NCI-H82 treated with DMSO at 0.1 percent for 48 hours (cell line): ENCODE results near the gene SHISA2.

Experiments
- DNase-seq: peaks from one replicate; lab custom pipeline; 2025; ENCODE audit not compliant: unreplicated experiment; lab: John Stamatoyannopoulos, UW

Gene SHISA2

GRCh38 chr13:26019881-26020870 lies 31.6 kb downstream of the SHISA2 start:
- no peak for DNase-seq

DNA sequence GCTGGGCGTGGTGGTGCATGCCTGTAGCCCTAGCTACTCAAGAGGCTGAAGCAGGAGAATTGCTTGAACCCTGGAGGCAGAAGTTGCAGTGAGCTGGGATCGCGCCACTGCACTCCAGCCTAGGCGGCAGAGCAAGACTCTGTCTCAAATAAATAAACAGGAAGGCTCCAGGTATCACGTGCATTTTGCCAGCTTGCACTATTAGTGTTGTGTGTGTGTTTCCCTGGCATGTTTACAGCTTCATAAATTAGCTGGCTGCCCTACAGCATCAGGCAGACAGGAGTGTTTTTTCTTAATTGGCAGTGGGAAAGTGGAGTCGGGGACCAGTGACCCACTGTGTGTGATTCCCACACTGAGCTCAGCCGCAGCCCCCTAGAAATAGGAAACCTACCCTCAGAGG lies 32.6 kb downstream of the SHISA2 start:
- no peak for DNase-seq

- DNase-seq, result no peak
Measured at GRCh38 chr13:26017932-26018665, 33.7 kb downstream of the SHISA2 start.

DNA sequence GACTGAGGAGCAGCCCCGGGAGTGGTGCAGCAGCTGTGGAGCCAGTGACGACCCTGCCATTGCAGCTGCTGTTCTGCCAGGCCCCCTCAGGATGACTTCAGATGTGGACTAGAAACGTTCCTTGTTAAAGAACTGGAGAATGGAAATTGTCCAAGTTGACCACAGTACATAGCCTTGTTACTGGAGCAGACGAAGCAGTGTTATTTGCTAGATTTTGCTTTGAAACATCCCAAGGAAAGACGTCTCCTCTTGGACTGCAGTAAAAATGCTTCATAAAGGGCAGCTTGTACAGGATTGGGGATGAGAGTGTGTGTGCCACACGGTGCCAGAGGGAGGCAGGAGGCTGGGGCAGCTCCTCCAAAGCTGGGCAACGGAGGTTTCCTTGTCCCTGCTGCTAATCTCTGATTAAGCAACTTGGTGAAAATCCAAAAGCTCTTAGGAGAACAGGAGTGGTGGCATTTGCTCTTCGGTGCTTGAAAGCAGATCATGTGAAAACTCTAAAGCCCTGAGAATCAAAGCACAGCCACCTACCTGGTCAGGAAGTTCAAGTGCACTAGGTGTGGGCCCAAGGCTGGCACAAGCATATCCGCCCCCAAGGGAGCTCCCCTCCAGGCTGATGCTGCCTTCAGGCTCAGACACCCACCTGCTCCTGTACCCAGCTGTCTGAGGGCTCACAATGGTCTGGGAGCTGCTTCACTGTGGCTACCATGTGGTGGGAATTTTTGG lies 34.5 kb downstream of the SHISA2 start:
- no peak for DNase-seq

- DNase-seq, result no peak
Measured at GRCh38 chr13:26016189-26016588, 35.6 kb downstream of the SHISA2 start.

DNA sequence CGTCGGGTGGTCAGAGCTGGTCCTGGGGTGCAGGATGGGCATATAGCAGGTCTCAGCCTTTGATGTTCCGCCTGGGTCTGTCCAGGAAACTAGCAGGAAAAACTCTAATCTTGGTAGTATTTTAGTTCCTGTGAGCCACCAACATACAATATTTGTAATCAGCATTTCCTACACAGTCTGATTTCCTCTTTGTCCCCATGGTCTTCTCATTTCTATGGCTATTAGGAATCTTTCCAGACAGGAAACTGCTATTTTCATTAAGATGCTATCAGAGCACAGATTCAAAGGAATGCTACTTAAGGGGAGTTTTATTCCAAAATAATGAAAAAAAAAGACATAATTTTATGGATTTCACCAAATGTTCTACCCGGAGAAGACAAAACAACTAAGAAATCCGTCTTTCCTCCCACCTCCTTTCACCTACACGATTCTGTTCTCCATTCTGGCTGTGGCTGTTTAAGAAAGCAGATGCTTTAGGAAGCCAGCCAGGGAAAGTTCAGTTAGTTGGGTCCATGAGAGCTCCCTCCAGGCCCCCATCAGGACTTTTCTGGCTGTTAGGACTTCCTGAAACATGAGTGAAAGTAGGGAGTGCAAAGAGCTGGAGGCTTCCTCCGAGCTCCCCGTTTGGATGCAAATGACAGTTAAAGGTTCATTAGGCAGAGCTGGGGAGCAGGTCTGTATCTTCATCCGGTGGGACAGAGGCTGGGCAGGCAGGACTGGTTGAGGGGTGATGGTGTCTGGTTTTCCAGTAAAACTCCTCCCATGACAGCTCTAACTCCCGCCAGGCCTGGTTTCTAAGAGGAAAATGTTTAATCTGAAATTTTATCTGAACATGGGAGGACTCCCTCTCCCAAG lies 36.3 kb downstream of the SHISA2 start:
- no peak for DNase-seq

DNA sequence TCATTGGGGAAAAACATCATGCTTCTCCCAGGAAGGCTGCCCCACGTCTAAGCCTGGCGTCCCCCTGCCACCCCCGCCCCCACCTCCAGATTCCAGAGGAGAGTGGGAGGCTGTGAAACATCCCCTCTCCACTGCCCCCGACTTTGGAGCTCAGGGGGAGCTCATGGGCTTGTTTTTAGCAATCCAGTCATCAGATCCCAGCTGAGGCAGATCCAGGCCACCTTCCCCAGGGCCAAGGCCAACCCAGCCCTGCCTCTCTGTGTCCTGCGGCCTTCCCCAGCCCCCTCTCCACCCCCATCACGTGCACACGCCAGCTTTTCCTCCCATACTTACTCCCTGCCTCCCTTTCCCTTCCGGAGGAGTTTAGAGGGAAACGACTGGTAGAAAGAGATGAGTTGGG lies 38.8 kb downstream of the SHISA2 start:
- no peak for DNase-seq

- DNase-seq, result no peak
Measured at GRCh38 chr13:26011996-26012821, 39.6 kb downstream of the SHISA2 start.

DNA sequence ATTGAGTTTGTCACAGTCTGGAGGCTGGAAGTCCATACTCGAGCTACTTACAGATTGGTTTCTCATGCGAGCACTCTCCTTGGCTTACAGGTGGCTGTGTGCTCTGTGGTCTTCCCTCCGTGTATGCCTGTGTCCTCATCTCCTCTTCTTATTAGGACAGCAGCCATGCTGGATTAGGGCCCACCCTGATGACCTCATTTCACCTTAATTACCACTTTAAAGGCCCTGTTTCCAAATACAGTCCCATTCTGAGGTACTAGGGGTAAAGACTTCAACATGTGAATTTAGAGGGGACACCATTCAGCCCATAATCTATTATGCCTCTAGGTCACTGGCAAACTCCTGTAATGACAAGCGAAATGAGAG lies 40.6 kb downstream of the SHISA2 start:
- DNase-seq, result no peak

DNA sequence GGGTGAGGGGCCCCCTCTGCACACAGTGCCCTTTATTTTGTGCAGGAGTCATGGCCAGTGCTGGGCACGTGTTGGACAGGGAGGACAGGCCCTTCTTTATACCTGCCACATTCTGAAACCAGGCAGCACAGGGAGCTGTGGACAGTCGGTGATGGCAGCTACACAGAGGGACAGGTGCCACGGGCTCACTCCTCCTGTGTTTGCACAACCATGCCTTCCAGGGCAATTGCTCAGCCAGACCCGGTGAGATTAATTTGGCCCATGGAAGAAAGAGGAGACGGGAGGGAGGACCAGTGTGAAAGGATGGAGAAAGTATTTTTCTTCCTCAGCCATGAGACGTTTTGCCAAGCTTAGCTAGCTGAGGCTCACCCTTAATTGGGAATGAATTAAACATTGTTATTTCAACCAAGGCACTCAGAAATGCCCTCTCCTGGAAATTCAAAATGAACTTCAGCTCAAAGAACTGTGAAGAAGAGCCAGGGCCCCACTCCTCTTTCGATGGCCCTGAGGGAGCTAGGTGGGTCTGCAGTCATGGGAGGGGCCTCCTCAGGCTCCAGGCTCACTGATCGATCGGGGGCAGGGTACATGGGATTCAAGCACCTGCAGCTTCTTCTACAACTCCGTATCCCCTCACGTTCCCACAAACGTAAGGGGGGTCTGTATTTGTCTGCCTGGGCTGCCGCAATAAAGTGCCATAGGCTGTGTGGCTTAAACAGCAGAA lies 41.2 kb downstream of the SHISA2 start:
- DNase-seq, result no peak

DNA sequence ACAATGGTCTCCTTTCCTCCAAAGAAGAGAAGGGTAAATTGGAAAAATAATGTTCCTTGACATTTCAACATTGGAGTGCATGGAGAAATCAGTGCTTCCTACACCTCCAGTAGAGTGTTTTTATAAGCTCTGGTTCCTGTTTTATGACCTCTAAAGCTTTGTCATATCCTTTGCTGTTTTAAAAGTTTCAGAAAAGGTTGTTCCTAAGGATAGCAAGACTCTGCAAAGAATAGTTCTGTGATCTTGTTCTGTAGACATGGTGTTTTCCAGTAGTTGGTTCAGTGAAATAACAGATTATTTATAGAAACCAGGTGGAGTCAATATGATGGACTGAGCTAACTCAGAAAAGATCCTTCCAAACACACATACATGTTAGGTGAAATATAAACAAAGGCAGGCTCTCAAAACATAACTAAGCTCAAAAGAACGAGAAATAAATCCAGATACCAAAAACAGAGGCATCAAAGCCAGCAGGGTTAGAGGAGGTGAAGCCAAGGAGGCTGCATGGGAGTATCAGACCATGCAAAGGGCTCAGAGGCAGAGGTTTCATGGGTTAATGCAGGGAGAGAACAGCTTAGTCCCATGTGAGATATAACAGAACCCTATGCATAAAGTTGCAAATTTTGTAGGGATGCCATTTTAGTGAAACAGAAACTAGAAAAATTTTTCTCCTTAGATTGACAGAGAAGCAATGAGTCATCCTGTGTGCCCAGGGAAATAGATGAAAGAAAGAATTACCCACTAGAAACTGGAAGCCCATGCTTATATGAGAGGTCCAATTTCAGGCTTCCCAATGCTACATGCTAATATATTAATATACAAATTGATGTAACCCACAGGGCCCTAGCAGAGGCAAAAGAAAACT lies 44.3 kb downstream of the SHISA2 start:
- DNase-seq, result no peak
